Dermis microvascular lymphatic vessel endothelial cell (primary cell): ENCODE results near the gene EFCC1. TPM values are rescaled to one million over a fixed set of nuclear protein-coding genes. Genes with fewer than 3 reads are reported as not detected.

Source experiments
- DNase-seq, 2 donors: peaks; one replicate each; pipeline versions ENCODE4 v3.0.0 to v3.0.0-alpha.2; 2010; ENCODE audit warnings: low read depth in 2 of 2
- total RNA-seq: library from RNA; depleted of rRNA; stranded (reverse); fragments of >200 nt; gene quantifications from 2 replicates; pipeline ENCODE4 v1.2.1, GENCODE V29; 2014

The EFCC1 gene
- total RNA-seq, 1 donor from 2014 or later, result 2.7 TPM

GRCh38 chr3:128994581-128995546, 6.2 kb upstream of the EFCC1 start:
- no peak for DNase-seq

GRCh38 chr3:128995737-128996136, 5.4 kb upstream of the EFCC1 start:
- no peak for DNase-seq

GRCh38 chr3:128996200-128996599, 4.9 kb upstream of the EFCC1 start:
- DNase-seq, result no peak

DNA sequence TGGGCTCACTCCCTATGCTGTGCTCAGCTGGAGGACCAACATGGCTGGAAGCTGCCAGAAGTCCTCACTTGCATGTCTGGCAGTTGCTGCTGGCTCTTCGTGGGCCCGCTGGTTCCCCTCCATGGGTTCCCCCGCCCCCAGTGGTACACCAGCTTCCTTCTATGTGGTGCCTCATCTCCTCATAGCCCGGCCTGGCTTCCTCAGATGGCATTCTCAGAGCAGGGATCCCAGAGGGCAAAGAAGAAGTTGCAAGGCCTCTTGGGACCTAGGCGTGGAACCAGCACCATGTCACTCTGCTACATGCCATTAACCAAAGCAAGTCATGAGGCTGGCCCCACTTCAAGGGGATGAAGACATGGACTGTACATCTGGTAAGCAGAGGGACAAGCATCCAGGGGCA, 4.4 kb upstream of the EFCC1 start:
- no peak for DNase-seq

DNA sequence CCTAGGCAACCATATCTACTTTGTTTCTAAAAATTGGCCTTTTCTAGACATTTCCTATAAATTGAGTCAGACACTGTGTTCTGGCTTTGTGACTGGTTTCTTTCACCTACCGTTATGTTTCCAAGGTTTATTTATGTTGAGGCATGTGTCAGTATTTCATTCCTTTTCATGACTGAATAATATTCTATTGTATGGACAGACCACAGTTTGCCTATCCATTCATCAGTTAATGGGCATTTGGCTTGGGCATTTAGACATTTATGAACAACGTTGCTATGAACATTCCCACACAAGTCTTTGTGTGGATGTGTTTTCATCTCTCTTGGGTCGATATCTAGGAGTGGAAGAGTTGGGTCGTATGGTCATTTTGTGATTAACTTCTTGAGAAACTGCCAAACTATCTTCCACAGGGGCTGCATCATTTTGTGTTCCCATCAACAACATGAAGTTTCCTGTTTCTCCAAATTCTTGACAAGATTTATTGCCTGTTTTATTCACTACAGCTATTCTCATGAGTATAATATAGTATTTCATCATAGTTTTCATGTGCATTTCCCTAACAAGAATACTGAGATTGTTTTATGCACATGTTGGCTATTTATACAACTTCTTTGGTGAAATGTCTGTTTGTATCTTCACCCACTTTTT, 3.5 kb upstream of the EFCC1 start:
- no peak for DNase-seq

DNA sequence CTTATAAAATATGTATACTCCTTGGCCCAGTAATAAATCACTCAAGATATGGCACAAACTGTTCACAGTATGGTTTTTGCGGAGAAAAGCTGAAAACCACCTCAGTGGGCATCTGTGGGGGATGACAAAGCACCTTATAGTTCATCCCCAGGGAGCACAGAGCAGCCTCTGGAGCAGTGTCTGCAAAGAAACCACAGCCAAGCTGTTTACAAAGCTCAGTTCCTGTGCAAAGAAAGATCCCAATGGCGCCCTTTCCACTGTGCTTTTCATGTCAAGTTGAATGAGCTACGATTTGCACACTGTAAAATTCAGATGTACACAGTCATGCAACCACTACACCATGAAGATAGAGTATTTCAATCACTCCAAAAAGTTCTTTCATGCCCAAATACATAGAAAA, 2.5 kb upstream of the EFCC1 start:
- DNase-seq, result no peak

GRCh38 chr3:128999102-128999501, 2.0 kb upstream of the EFCC1 start:
- DNase-seq, result no peak

DNA sequence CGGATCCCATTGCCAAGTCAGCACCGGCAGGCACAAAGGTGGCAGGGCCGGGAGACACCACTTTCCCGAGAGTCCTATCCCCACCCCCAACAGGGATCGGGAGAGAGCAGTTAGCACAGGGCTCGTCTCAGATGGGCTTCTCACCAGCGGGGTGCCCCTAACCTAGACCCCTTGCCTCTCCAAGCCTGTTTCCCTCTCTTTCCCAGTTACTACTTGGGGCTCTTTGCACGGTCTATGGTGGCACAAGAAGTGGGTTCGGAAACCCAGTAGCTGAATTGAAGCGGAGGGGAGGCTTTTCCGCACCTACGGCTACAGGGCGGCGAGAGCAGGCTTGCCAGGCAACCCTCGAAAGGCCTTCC, 383 bp upstream of the EFCC1 start:
- DNase-seq, result no peak

- peak in 1 of 2 donors; percentile 61 for DNase-seq
Measured at GRCh38 chr3:129001806-129002572, 885 bp downstream of the EFCC1 start.

DNA sequence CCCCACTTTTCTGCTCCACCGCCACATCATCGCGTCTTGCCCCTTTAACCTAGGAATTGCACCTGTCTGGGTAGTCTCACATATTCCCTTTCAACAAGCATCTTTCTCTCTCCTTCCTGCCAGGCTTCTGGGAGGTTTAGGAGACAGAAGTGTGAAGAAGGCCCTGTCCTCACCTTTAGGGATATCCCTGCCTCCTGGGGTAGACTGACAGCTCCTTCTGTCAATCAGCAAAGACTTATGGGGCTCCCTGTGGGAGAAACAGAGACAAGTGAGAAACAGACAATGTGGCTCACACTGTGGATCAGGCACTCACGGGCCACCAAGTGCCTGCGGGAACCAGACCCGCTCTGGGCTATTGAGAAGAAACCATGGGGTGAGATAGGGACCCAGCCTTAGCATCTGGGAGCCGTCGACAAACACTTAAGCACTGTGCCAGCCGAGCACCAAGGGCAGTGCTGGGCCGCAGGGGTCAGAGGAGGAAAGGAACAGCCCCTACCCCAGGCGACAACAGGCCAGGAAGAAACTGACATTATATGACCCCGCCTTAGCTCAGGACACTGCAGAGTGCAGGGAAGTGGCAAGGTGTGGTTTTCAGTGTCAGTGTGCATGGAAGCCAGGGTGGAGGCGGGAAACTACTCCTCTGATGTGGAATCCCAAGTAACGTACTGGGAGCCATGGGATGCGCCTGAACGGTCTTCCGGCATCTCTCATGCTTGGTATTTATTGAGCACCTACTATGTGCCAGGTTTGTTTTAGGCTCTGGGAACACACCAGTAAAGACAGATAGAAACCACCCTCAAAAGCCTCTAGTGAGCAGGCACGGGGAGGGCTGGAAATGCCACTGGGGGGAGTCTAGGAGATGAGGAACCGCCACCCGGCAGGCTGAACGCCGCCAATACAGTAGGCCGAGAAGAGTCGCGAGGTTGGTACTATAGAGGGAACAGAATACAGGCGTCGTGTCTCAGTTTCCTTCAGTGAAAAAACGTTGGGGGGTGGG, 1.8 kb downstream of the EFCC1 start:
- no peak for DNase-seq

DNA sequence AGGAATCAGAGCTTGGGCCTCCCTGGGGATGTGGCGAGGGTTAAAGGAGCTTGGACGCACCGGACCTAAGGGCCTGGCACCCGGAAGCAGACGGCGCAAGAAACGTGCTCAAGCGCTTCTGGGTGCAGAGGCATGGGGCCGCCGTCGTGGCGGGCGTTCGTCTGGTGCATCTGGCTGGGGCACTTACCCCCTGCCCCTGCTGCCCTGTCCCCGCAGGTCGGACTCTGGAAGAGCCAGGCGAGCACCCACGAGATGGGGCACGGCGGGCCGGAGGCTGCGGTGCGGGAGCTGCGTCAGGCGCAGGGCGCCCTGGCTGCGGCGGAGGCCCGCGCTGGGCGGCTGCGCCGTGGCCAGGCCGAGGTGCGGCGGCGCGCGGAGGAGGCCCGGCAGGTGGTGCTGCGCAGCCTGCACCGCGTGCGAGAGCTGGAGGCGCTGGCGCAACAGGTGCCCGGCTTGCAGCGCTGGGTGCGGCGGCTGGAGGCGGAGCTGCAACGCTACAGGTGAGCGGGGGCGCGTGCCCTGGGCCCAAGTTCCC, 2.5 kb downstream of the EFCC1 start:
- peak in 1 of 2 donors; percentile 42 for DNase-seq

DNA sequence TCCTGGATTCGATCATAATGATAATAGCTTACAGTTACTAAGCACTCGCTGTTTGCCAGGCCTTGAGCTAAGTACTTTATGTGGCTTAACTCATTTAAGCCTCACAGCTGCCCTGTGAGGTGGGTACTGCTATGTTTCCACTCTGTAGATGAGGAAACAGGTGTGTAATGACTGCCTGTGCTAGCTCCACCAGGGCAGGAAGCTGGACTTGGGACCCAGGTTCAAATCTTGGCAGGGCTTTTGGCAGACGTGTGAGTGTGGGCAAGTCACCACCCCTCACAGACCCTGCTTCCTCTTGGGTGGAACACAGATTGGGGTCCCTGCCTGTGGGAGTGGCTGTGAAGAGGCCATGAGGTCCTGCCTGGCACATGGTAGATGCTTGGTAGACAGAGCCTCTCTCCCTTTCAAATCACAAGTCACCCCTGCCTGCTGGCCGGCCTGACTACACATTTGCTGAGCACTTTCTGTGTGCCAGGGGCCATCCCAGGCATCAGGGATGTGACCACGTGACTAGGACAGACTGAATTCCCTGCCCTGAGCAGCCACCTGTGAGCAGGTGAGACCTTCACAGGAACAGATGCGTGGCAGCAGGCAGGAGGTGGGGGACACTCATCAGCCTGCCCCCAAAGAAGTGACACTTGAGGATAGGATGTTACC, 3.7 kb downstream of the EFCC1 start:
- DNase-seq, result peak; percentile 68 to 77

GRCh38 chr3:129005526-129006303, 4.6 kb downstream of the EFCC1 start:
- DNase-seq, result peak in 1 of 2 donors; percentile 79

DNA sequence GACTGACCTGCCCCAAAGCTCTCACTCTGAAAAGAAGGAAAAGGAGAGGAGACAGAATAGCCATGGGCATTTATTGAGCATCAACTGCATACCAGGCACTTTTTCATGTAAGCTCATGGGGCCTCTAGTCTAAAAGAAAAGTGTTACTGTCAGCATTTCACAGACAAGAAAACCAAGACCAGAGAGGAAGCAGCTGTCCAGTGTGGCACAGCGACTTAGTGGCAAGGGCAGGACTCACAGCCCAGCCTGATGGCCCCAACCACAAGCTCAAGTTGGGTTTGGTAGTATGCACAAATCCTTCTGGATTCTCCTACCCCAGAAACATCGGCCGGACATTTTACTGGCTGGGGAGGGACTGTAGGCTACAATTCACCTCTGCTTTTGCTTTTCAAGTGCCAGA, 5.8 kb downstream of the EFCC1 start:
- no peak for DNase-seq

GRCh38 chr3:129007792-129008191, 6.7 kb downstream of the EFCC1 start:
- DNase-seq, result no peak

DNA sequence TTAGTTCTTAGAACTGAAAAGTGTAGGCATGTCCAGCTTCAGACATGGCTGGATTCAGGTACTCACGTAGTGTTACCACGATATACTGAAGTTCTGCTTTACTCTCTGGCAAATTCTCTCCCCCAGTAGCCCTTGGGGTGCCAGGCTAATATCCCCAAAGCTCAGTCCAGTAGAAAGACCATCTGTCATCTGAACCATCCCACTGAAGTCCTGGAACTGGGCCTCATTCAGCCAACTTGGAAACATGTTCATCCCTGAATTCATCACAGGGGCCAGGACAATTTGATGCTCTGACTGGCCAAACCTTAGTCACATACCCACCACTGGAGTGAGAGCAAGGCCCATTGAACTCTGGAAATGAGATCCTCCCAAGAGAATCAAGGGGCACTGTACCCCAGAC, 8.2 kb downstream of the EFCC1 start:
- DNase-seq, result no peak

- DNase-seq, result no peak
Measured at GRCh38 chr3:129010310-129010956, 9.3 kb downstream of the EFCC1 start.

- DNase-seq, result no peak
Measured at GRCh38 chr3:129013491-129013891, 12.4 kb downstream of the EFCC1 start.

DNA sequence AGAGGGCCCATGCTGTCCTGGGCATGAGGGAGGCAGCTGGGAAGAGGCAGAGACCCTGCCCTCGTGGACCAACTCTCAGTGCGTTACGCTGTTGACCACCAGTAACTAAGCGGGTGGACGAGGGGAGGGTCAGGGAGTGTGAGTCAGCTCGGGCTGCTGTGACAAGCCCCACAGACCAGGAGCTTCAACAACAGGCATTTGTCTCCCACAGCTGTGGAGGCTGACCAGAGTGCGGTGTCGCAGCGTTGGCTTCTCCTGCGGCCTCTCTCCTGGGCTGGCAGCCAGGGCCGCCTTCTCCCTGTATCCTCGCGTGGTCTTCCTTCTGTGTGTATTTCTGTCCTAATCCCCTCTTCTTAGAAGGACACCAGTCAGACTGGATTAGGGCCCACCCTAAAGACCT, 13.0 kb downstream of the EFCC1 start:
- DNase-seq, result peak in 1 of 2 donors; percentile 67
